ENCODE results near the gene POU6F1. TPM values are rescaled to one million over a fixed set of nuclear protein-coding genes. Genes with fewer than 3 reads are reported as not detected.
A peak's percentile ranks its signal among the peaks of the same experiment; 100 is the strongest.

The POU6F1 gene
- total and polyA plus RNA-seq, 9 of the 15 experiments (the other 6 are each of a cell fraction or from before 2014, with no cell fraction given): 0.14 to 3.3 (median 1.1) TPM

- TF ChIP-seq ATF1 (CRISPR knock-in tag; IDR thresholded peaks at IDR 0.05) (no peak), ATF1 (tag; IDR thresholded peaks at IDR 0.05) (0 out of 2 replicates have a peak, but pooled peaks have one; percentile 9), GMEB1 (CRISPR knock-in tag; IDR thresholded peaks at IDR 0.05) (0 out of 2 replicates have a peak, but pooled peaks have one; percentile 19), CBX1 (IDR thresholded peaks at IDR 0.05; ENCODE audit: low read depth) (0 out of 2 replicates have a peak, but pooled peaks have one; percentile 6), POLR2B (IDR thresholded peaks at IDR 0.05; ENCODE audit: low read depth, partially characterized antibody) (peak; percentile 57), MITF (IDR thresholded peaks at IDR 0.05) (no peak), YY1 (IDR thresholded peaks at IDR 0.05; ENCODE audit: borderline replicate concordance in 1 of 3, control insufficient read depth in 1 of 3, extremely low read depth in 1 of 3, insufficient read depth in 3 of 3, insufficient read length in 1 of 3, insufficient replicate concordance in 2 of 3, low read depth in 1 of 3, low read length in 2 of 3) (peak in 1 of 3 experiments; percentile 4), RBFOX2 (IDR thresholded peaks at IDR 0.05; ENCODE audit: low read depth, low read length) (peak; percentile 72), HMGN3 (IDR thresholded peaks at IDR 0.05; ENCODE audit: borderline replicate concordance, extremely low read depth, insufficient read length, low read depth, low read length) (peak; percentile 57), RCOR1 (IDR thresholded peaks at IDR 0.05; ENCODE audit: borderline replicate concordance in 1 of 2, low read depth in 2 of 2, low read length in 2 of 2) (no peak), SPI1 (IDR thresholded peaks at IDR 0.05; ENCODE audit: borderline replicate concordance, low read depth, low read length) (no peak), PYGO2 (tag; IDR thresholded peaks at IDR 0.05) (no peak), KLF10 (CRISPR knock-in tag; IDR thresholded peaks at IDR 0.05) (no peak), HMGXB4 (CRISPR knock-in tag; IDR thresholded peaks at IDR 0.05) (0 out of 2 replicates have a peak, but pooled peaks have one; percentile 25)
- TF ChIP-seq, protein P1, sequence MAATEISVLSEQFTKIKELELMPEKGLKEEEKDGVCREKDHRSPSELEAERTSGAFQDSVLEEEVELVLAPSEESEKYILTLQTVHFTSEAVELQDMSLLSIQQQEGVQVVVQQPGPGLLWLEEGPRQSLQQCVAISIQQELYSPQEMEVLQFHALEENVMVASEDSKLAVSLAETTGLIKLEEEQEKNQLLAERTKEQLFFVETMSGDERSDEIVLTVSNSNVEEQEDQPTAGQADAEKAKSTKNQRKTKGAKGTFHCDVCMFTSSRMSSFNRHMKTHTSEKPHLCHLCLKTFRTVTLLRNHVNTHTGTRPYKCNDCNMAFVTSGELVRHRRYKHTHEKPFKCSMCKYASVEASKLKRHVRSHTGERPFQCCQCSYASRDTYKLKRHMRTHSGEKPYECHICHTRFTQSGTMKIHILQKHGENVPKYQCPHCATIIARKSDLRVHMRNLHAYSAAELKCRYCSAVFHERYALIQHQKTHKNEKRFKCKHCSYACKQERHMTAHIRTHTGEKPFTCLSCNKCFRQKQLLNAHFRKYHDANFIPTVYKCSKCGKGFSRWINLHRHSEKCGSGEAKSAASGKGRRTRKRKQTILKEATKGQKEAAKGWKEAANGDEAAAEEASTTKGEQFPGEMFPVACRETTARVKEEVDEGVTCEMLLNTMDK (IDR thresholded peaks at IDR 0.05; ENCODE audit: borderline replicate concordance, insufficient read depth, low read depth, low read length, poor library complexity, severe bottlenecking): peak; percentile 54
- TF ChIP-seq, protein P2, sequence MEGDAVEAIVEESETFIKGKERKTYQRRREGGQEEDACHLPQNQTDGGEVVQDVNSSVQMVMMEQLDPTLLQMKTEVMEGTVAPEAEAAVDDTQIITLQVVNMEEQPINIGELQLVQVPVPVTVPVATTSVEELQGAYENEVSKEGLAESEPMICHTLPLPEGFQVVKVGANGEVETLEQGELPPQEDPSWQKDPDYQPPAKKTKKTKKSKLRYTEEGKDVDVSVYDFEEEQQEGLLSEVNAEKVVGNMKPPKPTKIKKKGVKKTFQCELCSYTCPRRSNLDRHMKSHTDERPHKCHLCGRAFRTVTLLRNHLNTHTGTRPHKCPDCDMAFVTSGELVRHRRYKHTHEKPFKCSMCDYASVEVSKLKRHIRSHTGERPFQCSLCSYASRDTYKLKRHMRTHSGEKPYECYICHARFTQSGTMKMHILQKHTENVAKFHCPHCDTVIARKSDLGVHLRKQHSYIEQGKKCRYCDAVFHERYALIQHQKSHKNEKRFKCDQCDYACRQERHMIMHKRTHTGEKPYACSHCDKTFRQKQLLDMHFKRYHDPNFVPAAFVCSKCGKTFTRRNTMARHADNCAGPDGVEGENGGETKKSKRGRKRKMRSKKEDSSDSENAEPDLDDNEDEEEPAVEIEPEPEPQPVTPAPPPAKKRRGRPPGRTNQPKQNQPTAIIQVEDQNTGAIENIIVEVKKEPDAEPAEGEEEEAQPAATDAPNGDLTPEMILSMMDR (IDR thresholded peaks at IDR 0.05 in 2 of 3, conservative IDR thresholded peaks at IDR 0.05 in 1 of 3; ENCODE audit: insufficient read depth in 2 of 3, low read depth in 1 of 3, low read length in 3 of 3): peak; percentile 37 to 63 (median 52); a peak in 4 of 6 replicates
Measured at GRCh38 chr12:51217968-51218606, at the start of gene POU6F1 (continued).

Measured in K562 (cell line).